HFF-Myc (cell line): Measurements from ENCODE around the gene NLRC4.
"Not testable (repeated sequence)": the region's sequence is repeated elsewhere in the genome, so short reads cannot be mapped to it uniquely, and the experiment has no call there.

Source experiments
- DNase-seq: peaks from one replicate; pipeline ENCODE4 v3.0.0-alpha.2; 2011; ENCODE audit warnings: low read depth; ENCODE audit errors: extremely low read depth
- H3K4me3 ChIP-seq: replicated peaks from 2 replicates; pipeline ENCODE4 v1.5.1; 2011; ENCODE audit warnings: low read depth, mild to moderate bottlenecking, control low read depth, low read length
- TF ChIP-seq, protein P1 (sequence below): IDR thresholded peaks from 2 replicates; pipeline ENCODE4 v1.5.1; 2012; ENCODE audit warnings: mild to moderate bottlenecking, low read depth, low read length, control low read depth; ENCODE audit errors: missing control alignments

The NLRC4 gene, protein sequence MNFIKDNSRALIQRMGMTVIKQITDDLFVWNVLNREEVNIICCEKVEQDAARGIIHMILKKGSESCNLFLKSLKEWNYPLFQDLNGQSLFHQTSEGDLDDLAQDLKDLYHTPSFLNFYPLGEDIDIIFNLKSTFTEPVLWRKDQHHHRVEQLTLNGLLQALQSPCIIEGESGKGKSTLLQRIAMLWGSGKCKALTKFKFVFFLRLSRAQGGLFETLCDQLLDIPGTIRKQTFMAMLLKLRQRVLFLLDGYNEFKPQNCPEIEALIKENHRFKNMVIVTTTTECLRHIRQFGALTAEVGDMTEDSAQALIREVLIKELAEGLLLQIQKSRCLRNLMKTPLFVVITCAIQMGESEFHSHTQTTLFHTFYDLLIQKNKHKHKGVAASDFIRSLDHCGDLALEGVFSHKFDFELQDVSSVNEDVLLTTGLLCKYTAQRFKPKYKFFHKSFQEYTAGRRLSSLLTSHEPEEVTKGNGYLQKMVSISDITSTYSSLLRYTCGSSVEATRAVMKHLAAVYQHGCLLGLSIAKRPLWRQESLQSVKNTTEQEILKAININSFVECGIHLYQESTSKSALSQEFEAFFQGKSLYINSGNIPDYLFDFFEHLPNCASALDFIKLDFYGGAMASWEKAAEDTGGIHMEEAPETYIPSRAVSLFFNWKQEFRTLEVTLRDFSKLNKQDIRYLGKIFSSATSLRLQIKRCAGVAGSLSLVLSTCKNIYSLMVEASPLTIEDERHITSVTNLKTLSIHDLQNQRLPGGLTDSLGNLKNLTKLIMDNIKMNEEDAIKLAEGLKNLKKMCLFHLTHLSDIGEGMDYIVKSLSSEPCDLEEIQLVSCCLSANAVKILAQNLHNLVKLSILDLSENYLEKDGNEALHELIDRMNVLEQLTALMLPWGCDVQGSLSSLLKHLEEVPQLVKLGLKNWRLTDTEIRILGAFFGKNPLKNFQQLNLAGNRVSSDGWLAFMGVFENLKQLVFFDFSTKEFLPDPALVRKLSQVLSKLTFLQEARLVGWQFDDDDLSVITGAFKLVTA

DNA sequence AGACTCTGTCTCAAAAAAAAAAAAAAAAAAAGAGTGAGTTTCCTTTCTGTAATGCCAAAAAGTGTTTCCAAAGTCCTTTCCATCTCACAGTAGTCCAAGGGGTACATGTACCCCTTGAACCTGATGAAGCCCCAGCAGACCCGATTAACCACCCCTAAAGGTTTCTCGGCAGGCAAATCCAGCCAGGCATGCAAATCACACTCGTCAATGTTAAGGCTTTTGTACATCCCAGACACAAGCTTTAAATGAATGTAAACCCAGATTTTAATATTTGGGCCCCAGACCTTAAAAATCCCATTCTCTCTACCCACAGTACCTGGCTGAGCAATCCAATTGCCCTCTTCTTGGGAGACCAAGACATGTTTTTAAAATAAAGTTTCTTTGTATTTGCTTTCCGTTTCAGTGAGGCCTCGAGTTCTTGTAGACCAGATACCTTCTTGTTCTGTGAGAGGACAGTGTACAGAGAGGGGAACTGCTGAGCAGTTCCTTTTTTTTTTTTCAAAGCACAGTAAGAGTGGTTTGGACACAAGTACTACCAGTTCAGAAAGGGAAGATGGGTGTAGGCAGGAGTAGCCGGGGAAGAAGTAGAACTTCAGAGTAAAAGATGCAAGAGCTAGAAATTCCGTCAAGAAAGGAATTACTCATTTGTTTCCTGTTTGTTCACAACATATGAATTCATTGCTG lies at the start of gene NLRC4:
Gene NLRC4, minus strand, starts transcription at position 465 of the 684 bp plus-strand sequence. CDS start 8,111 bp downstream, outside the sequence.
- TF ChIP-seq, protein P1, sequence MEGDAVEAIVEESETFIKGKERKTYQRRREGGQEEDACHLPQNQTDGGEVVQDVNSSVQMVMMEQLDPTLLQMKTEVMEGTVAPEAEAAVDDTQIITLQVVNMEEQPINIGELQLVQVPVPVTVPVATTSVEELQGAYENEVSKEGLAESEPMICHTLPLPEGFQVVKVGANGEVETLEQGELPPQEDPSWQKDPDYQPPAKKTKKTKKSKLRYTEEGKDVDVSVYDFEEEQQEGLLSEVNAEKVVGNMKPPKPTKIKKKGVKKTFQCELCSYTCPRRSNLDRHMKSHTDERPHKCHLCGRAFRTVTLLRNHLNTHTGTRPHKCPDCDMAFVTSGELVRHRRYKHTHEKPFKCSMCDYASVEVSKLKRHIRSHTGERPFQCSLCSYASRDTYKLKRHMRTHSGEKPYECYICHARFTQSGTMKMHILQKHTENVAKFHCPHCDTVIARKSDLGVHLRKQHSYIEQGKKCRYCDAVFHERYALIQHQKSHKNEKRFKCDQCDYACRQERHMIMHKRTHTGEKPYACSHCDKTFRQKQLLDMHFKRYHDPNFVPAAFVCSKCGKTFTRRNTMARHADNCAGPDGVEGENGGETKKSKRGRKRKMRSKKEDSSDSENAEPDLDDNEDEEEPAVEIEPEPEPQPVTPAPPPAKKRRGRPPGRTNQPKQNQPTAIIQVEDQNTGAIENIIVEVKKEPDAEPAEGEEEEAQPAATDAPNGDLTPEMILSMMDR: no peak
- no peak for DNase-seq
- H3K4me3 ChIP-seq: no peak within 1 kb of the TSS

DNA sequence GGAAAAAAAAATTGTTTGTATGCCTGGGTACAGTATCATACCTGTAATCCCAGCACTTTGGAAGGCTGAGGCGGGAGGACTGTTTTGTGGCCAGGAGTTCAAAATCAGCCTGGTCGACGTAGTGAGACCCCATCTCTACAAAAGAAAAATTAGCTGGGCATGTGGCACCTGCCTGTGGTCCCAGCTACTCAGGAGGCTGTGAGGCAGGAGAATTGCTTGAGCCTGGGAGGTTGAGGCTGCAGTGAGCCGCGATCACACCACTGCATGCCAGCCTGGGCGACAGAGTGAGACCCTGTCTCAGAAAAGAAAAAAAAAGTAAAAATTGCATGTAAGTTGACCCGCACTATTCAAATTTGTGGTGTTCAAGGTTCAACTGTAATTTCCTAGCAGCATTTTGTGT lies 45.9 kb upstream of the NLRC4 start:
- H3K4me3 ChIP-seq: no peak overlapping the region
- no peak for DNase-seq
- TF ChIP-seq, protein P1: no peak

DNA sequence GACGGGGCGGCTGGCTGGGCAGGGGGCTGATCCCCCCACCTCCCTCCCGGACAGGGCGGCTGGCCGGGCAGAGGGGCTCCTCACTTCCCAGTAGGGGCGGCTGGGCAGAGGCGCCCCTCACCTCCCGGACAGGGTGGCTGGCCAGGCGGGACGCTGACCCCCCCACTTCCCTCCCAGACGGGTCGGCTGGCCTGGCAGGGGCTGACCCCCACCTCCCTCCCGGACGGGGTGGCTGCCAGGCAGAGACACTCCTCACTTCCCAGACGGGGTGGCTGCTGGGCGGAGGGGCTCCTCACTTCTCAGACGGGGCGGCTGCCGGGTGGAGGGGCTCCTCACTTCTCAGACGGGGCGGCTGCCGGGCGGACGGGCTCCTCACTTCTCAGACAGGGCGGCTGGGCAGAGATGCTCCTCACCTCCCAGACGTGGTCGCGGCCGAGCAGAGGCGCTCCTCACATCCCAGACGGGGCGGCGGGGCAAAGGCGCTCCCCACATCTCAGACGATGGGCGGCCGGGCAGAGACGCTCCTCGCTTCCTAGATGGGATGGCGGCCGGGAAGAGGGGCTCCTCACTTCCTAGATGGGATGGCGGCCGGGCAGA lies 29.4 kb upstream of the NLRC4 start:
- H3K4me3 ChIP-seq, DNase-seq: not testable (repeated sequence)

DNA sequence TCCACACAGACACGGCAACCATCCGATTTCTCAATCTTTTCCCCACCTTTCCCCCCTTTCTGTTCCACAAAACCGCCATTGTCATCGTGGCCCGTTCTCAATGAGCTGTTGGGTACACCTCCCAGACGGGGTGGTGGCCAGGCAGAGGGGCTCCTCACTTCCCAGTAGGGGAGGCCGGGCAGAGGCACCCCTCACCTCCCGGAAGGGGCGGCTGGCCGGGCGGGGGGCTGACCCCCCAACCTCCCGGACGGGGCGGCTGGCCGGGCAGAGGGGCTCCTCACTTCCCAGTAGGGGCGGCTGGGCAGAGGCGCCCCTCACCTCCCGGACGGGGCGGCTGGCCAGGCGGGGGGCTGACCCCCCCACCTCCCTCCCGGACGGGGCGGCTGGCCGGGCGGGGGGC lies 28.8 kb upstream of the NLRC4 start:
- DNase-seq, H3K4me3 ChIP-seq: not testable (repeated sequence)

DNA sequence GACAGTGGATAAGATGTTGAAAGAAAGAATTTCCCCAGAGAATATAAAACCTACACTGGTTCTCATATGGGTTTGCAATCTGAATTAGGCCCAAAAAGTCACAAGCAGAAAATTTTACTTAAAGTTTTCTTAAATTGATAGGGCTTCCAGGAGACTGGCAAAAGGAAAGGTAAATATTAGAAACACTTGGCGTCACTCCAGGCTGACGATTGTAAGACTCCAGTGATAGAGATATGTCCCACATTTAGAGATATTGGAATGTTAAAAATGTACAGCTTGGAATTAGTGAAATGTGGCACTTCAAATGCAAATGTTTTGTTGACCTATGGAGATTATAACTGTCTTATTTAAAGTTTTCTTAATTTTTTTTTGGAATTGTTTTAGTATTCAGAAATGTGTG lies 27.1 kb upstream of the NLRC4 start:
- no peak overlapping the region for H3K4me3 ChIP-seq
- TF ChIP-seq, protein P1: no peak
- no peak for DNase-seq

DNA sequence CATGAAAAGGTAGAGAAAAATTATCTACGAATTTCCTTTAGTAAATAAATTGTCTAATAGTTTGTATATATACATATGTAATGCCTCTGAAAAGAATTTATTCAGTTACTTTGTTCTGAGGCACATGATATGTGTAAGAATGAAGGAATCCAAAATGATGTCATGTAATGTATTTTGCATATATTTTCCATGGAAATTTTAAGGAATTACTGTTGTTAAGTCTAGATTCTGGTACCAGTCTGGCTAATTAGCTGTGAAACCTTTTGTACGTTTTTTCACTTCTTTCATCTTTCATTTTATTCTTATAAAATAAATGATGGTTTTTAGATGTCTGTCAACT lies 25.3 kb upstream of the NLRC4 start:
- H3K4me3 ChIP-seq: no peak overlapping the region
- no peak for DNase-seq
- TF ChIP-seq, protein P1: no peak

DNA sequence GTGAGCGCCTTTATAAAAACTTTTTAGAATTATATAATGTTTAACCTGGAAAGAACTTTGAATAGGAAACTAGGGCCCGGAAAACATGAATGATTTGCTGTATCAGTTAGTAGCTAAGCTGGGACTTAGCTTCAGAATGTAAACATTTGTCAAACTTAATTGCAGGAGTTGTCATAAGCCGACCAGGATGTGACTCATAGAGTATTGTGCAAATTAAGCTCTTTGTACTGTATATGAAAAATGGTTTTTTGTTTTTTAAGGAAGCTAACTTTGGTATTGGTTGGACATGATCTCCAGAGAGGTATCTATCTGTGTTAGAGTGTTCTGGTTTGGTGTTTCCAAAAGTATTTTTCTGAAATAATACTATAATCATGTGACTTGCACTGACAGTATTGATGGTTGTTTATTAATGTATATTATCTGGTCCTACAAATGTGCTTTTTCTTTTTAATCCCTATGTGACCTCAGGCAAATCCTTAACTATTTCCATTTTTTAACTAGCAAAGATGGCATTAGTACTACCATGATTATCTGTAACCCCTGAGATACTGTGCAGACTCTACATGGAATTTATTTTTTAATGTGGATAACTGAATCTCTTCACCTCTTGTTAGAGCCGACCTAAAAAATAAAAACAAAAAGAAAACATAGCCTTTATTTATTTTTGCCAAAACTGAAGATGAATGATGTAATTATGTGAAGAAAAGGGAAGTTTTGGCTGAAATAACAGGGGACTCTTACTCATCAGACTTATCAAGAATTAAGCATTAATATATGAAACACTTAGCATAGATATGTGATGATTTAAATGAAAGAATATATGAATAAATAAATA lies 24.7 kb upstream of the NLRC4 start:
- DNase-seq: no peak
- H3K4me3 ChIP-seq: no peak overlapping the region
- TF ChIP-seq, protein P1: no peak
